ENCODE data around the gene WDR11. TPM values are rescaled to one million over a fixed set of nuclear protein-coding genes. Genes with fewer than 3 reads are reported as not detected.

The WDR11 gene
- total RNA-seq, 2 experiments from 2014 or later = 33.9 to 36.0 TPM

DNA sequence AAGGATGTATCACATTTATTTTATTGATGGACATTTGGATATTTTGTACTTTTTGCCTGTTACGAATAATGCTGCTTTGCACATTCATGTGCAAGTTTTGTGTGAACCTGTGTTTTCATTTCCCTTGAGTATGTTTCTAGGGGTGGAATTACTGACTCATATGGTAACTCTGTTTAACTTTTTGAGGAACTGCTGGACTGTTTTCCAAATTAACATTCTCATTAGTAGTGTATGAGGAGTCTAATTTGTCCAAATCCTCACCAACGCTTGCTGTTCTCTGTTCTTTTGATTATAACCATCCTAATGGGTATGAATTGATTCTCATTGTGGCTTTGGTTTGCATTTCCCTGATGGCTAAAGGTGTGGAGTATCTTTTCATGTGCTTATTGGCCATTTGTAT is 3.2 kb downstream of the WDR11 start:
- Mint-ChIP-seq H3K27ac (no peak overlapping the region), H3K36me3 (ENCODE audit: low read depth) (peaks cover 26% of the 10 kb centered on the region), H3K27me3 (no peaks in the 10 kb centered on the region), H3K4me1 (ENCODE audit: low read depth) (peaks cover 35% of the 10 kb centered on the region), H3K4me3 (no peak overlapping the region), H3K9me3 (peaks cover 2% of the 10 kb centered on the region)
- intact Hi-C loops (cut with micrococcal nuclease) = no loop called here
- POLR2A ChIA-PET = no interaction called here
- TF ChIP-seq, protein P1, sequence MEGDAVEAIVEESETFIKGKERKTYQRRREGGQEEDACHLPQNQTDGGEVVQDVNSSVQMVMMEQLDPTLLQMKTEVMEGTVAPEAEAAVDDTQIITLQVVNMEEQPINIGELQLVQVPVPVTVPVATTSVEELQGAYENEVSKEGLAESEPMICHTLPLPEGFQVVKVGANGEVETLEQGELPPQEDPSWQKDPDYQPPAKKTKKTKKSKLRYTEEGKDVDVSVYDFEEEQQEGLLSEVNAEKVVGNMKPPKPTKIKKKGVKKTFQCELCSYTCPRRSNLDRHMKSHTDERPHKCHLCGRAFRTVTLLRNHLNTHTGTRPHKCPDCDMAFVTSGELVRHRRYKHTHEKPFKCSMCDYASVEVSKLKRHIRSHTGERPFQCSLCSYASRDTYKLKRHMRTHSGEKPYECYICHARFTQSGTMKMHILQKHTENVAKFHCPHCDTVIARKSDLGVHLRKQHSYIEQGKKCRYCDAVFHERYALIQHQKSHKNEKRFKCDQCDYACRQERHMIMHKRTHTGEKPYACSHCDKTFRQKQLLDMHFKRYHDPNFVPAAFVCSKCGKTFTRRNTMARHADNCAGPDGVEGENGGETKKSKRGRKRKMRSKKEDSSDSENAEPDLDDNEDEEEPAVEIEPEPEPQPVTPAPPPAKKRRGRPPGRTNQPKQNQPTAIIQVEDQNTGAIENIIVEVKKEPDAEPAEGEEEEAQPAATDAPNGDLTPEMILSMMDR (IDR thresholded peaks at IDR 0.05) = no peak
- ATAC-seq (no peak), DNase-seq (no peak)
- CTCF ChIA-PET = no interaction called here

DNA sequence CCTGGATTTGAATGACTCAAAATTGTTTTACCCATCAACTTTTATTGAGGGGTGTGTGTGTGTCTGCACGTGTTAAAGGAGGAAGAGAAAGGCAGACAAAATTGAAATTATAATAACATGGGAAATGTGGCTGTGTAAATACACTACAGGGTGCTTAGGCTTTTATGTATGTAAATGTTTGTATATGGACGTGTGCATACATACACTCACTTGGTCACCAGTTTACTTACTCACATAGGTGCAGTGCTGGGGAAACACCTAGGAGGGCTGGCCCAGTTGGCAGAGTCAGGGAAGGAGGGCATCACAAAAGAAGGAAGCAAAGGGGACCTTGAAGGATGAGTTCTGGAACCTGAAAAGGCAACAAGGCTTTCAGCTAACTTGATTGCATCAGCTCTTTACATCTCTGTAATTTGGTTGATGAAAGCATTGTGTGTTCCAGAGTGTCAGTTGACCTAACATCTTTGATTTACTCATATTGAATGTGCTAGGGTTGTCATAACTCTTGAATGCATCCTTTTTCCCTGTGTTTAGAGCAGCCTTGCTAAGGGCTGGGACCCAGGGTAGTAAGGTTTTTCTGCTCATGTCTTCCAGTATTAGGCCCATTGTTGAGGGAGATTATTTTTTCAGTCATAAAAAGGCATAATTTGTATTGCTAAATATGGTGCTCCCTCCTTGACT is 10.2 kb downstream of the WDR11 start:
- Mint-ChIP-seq H3K27me3 (no peaks in the 10 kb centered on the region), H3K27ac (no peak overlapping the region), H3K9me3 (no peaks in the 10 kb centered on the region), H3K4me3 (no peak overlapping the region), H3K4me1 (ENCODE audit: low read depth) (no peaks in the 10 kb centered on the region), H3K36me3 (ENCODE audit: low read depth) (peaks cover 10% of the 10 kb centered on the region)
- no peak for ATAC-seq
- no peak for DNase-seq
- CTCF ChIA-PET = interaction anchor here (0.9 to 1.0 kb wide), 2 partner anchors 9 to 13 kb away, joined by 3 read pairs; no protein-coding TSS in a partner anchor
- TF ChIP-seq, protein P1 (IDR thresholded peaks at IDR 0.05) = no peak
- intact Hi-C loops (cut with micrococcal nuclease) = no loop called here
- POLR2A ChIA-PET = no interaction called here

DNA sequence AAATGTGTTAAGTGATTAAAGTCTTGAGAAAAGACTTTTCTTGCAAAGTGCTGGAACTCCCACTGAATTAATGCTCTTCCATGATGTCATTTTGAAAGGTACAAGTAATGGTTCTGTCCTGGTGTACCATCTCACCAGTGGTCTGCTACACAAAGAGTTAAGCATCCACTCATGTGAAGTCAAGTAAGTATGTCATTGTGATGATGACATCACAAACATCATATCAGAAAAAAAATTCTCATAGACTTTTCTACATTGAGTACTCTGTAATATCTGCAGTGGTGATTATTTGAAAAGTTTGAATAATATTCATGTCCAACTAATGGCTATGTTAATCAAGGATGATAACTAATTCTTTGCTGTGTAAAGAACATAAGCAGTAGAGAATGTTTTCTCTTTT is 22.6 kb downstream of the WDR11 start:
- peaks cover 2% of the 10 kb centered on the region for H3K9me3 Mint-ChIP-seq
- no peak overlapping the region for H3K27ac Mint-ChIP-seq
- no peak for DNase-seq
- H3K4me3 Mint-ChIP-seq = no peak overlapping the region
- TF ChIP-seq, protein P1 (IDR thresholded peaks at IDR 0.05) = no peak
- ATAC-seq = no peak
- peaks cover 36% of the 10 kb centered on the region for H3K36me3 Mint-ChIP-seq (ENCODE audit: low read depth)
- intact Hi-C loops (cut with micrococcal nuclease) = no loop called here
- CTCF ChIA-PET = interaction anchor here (0.6 kb wide), 1 partner anchor 13 kb away, joined by 3 read pairs; no protein-coding TSS in a partner anchor
- H3K27me3 Mint-ChIP-seq = no peaks in the 10 kb centered on the region
- no peaks in the 10 kb centered on the region for H3K4me1 Mint-ChIP-seq (ENCODE audit: low read depth)
- POLR2A ChIA-PET = no interaction called here

DNA sequence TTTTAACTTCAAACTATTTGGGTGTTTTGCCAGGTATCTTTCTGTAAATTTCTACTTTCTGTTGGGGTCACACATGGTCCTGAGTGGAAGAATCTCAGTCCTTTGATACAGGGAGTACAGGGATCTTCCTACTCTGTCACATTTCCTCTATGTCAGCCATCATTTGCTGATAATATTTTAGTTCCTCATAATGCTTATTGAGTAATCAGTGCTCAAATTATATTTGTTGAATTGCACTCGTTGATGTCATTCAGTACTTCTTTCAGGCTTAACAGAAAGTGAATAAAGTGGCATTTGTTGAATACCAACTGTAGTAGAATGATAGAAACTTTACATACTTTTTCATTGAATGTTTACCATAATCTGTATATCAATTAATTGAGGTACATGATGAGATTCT is 31.9 kb downstream of the WDR11 start:
- ChIA-PET POLR2A (no interaction called here), CTCF (no interaction called here)
- no peak overlapping the region for H3K27ac Mint-ChIP-seq
- TF ChIP-seq, protein P1 (IDR thresholded peaks at IDR 0.05) = no peak
- no peaks in the 10 kb centered on the region for H3K4me1 Mint-ChIP-seq (ENCODE audit: low read depth)
- no peak overlapping the region for H3K4me3 Mint-ChIP-seq
- H3K36me3 Mint-ChIP-seq (ENCODE audit: low read depth) = peaks cover 36% of the 10 kb centered on the region
- intact Hi-C loops (cut with micrococcal nuclease) = no loop called here
- no peaks in the 10 kb centered on the region for H3K27me3 Mint-ChIP-seq
- ATAC-seq (no peak), DNase-seq (no peak)
- H3K9me3 Mint-ChIP-seq = no peaks in the 10 kb centered on the region

DNA sequence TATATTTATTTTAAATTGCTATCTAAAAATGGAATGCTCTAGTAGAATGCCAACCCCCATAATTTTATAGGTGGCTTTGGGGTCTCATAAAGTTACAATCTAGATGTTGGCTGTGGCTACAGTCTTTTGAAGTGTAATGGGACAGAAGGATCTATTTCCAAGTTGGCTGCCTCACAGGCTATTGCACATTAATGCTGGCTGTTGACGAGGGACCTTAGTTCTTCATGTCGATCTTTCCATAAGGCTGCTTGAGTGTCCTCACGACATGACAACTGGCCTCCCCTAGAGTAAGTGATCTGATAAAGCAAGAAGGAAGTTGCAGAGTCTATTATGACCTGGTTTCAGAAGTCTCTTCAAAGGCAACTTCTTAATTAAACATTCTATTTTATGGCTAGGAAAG is 36.3 kb downstream of the WDR11 start:
- peaks cover 44% of the 10 kb centered on the region for H3K36me3 Mint-ChIP-seq (ENCODE audit: low read depth)
- ChIA-PET CTCF (no interaction called here), POLR2A (no interaction called here)
- H3K4me3 Mint-ChIP-seq = no peak overlapping the region
- H3K27ac Mint-ChIP-seq = no peak overlapping the region
- TF ChIP-seq, protein P1 (IDR thresholded peaks at IDR 0.05) = no peak
- no peaks in the 10 kb centered on the region for H3K9me3 Mint-ChIP-seq
- H3K27me3 Mint-ChIP-seq = no peaks in the 10 kb centered on the region
- intact Hi-C loops (cut with micrococcal nuclease) = no loop called here
- ATAC-seq = no peak
- DNase-seq = no peak
- no peaks in the 10 kb centered on the region for H3K4me1 Mint-ChIP-seq (ENCODE audit: low read depth)

Measured in activated CD8-positive, alpha-beta T cell treated with anti-CD3 and anti-CD28 coated beads for 36 hours (primary cell).